HG03342 (cell line): ENCODE results near the gene MARCO.

ENCODE experiments used
- ATAC-seq: cut with Tn5 transposase; IDR thresholded peaks from one replicate; pipeline ENCODE4 v1.9.1; 2021; ENCODE audit warnings: mild to moderate bottlenecking, moderate library complexity; ENCODE audit not compliant: unreplicated experiment

Gene MARCO

GRCh38 chr2:118971245-118972122, 29.5 kb downstream of the MARCO start:
- no peak for ATAC-seq

GRCh38 chr2:118973542-118973951, 31.6 kb downstream of the MARCO start:
- no peak for ATAC-seq

- no peak for ATAC-seq
Observed at GRCh38 chr2:118974103-118974993, 32.4 kb downstream of the MARCO start.

- no peak for ATAC-seq
Observed at GRCh38 chr2:118975133-118975532, 33.1 kb downstream of the MARCO start.

GRCh38 chr2:118978064-118978463, 36.1 kb downstream of the MARCO start:
- ATAC-seq: no peak

- ATAC-seq: no peak
Observed at GRCh38 chr2:118979152-118979861, 37.3 kb downstream of the MARCO start.

GRCh38 chr2:118980022-118980421, 38.0 kb downstream of the MARCO start:
- no peak for ATAC-seq

- ATAC-seq: no peak
Observed at GRCh38 chr2:118980573-118980972, 38.6 kb downstream of the MARCO start.

GRCh38 chr2:118981632-118982031, 39.6 kb downstream of the MARCO start:
- ATAC-seq: no peak

- no peak for ATAC-seq
Observed at GRCh38 chr2:118982039-118982438, 40.0 kb downstream of the MARCO start.

- ATAC-seq: no peak
Observed at GRCh38 chr2:118983133-118983532, 41.1 kb downstream of the MARCO start.

- ATAC-seq: no peak
Observed at GRCh38 chr2:118983915-118984314, 41.9 kb downstream of the MARCO start.

- no peak for ATAC-seq
Observed at GRCh38 chr2:118986738-118987137, 44.7 kb downstream of the MARCO start.

GRCh38 chr2:118987886-118988285, 45.9 kb downstream of the MARCO start:
- no peak for ATAC-seq

GRCh38 chr2:118988706-118989105, 46.7 kb downstream of the MARCO start:
- no peak for ATAC-seq

- no peak for ATAC-seq
Observed at GRCh38 chr2:118989481-118989880, 47.5 kb downstream of the MARCO start.

GRCh38 chr2:118990757-118991545, 49.0 kb downstream of the MARCO start:
- no peak for ATAC-seq

- ATAC-seq: no peak
Observed at GRCh38 chr2:118991554-118991953, 49.6 kb downstream of the MARCO start.

- no peak for ATAC-seq
Observed at GRCh38 chr2:118992740-118993391, 50.9 kb downstream of the MARCO start.

- ATAC-seq: no peak
Observed at GRCh38 chr2:118993392-118993752, 51.4 kb downstream of the MARCO start.
